NCI-H1694 treated with DMSO at 0.1 percent for 48 hours (cell line): Measurements from ENCODE around the gene TTLL12.

Source experiments
- DNase-seq: peaks from one replicate; lab custom pipeline; 2025; lab: John Stamatoyannopoulos, UW

Gene TTLL12

GRCh38 chr22:43213962-43214361 is 27.0 kb upstream of the TTLL12 start:
- DNase-seq, result no peak

DNA sequence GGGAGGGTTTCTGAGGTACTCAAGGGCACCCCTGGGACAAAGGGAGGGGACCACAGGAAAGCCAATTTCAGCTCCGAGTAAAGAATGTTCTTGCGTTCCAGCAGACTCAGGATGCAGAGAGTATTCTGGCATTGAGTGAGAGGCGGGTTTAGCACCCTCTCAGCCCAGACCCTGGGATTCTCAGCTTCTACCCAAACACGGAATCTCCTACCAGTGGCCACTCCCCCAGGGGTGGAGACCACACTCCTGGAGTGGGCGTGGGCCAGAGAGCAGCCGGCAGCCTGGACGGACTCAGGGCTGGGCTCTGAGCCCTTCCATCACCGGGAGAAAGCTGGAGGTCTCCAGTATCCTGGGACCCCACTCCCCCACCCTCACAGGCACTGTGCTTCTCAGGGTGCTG is 26.1 kb upstream of the TTLL12 start:
- DNase-seq, result no peak

DNA sequence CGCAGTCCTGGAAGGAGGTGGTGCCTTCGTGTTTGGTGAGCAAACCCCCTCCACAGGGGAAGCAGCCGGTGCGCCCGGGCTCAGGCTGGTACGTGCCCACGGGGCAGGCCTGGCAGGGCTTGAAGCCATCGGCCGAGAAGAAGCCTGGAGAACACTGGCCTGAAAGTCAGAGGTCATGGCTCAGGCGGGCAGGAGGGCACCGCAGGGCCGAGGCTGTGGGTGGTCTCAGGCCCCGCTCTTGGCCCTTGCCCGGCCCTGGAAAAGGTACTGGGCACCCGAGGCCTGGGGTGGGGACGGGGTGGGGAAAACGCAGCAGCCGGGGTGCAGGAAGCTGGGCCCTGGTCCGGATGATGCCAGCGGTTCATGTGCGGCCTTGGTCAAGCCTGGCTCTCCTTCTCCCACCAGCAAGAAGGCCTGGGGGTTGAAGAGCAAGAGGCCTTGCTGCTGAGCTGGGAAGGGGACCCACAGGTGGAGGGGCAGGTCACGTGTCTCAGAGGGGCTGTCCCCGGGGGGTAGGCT is 25.6 kb upstream of the TTLL12 start:
- DNase-seq, result no peak

- DNase-seq, result no peak
These were observed 25.1 kb upstream of the TTLL12 start for GRCh38 chr22:43211941-43212433.

GRCh38 chr22:43210631-43211515 is 23.9 kb upstream of the TTLL12 start:
- DNase-seq, result no peak

DNA sequence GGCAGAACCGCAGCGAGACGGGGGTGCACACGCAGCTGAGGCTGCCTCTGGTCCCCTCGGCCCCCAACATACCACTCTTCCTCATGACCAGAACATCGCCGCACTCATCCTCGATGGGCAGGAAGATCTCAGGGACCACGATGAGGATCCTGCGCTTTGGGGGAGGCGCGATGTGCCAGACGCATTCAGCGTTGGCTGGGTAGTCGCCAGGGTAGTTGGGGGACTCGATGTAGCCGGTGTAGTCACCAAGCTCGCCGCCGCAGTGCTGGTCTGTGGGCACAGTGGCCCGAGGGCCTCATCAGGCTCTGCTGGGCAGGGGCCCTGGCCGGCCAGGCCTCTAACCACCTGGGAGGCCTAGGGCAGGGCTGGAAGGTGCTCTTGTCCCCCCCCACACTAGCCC is 23.0 kb upstream of the TTLL12 start:
- no peak for DNase-seq

- no peak for DNase-seq
These were observed 22.6 kb upstream of the TTLL12 start for GRCh38 chr22:43209523-43209890.

GRCh38 chr22:43208703-43209522 is 22.0 kb upstream of the TTLL12 start:
- DNase-seq, result no peak

DNA sequence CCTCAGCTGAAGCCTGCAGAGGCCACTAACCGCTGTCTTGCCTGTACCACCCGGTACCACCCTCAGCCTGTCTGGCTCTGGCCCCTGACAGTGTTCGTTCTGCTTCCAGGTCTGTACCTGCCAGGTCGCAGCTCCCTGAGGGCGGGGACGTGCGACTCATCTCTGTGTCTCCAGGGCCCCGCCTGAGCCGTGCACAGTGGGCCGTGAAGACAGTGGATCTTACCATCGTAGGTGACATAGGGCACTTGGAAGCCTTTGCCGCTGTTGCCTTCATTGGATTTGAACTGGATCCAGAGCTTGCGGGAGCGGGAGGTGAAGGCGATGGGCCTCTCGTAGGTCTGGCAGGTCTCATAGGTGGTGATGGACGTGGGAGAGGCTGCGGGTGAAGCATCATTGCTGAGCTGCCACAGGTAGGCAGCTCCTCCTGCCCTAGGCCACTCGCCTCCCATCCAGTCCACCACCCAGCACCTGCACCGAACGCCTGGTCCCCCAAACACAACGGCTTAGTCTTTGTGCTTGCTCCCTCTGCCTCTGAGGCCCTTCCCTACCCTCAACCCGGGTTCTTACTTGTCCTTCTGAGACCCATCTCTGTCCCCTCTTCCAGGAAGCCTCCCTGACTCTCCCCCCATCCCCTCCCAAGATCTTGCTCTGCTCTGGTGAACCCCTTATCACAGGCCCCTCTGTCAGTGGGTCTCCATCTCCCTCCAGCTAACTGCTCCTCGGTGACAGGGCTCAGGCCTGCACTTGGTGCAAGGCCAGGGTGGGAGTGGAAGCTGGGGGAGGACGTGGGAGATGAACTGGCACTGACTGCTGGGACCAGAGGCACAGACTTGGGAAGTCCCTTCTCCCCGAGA is 21.1 kb upstream of the TTLL12 start:
- no peak for DNase-seq

GRCh38 chr22:43207386-43207785 is 20.5 kb upstream of the TTLL12 start:
- DNase-seq, result no peak

DNA sequence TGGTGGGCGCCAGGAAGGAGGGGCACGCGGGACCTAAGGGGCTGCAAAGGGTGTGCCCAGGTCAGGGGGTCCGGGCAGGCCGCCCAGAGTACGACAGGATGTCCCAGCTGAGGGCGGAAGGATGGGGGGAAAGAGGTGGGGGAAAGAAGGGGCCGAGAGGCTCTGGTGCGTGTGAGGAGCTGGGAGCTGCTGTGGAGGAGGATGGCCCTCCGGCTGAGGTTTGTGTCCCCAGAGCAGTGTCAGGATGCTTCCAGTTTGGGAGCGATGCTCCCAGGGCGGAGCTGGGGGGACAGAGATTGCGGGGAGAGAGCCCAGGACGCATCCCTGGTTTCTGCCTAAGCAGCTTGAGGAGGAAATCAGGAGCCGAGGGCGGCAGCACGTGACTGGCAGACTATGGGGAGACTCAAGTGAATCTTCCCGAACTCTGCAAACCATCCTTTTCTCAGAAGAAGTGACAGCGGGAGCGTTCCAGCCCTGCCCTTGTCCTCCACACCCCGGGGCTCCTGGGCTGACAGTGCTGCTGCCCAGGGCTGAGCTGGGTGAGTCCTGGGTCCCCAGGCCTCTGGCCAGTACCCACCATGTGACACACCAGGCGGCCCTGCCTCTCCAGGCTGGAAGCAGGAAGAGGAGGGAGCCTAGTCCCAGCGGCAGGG is 19.7 kb upstream of the TTLL12 start:
- no peak for DNase-seq

DNA sequence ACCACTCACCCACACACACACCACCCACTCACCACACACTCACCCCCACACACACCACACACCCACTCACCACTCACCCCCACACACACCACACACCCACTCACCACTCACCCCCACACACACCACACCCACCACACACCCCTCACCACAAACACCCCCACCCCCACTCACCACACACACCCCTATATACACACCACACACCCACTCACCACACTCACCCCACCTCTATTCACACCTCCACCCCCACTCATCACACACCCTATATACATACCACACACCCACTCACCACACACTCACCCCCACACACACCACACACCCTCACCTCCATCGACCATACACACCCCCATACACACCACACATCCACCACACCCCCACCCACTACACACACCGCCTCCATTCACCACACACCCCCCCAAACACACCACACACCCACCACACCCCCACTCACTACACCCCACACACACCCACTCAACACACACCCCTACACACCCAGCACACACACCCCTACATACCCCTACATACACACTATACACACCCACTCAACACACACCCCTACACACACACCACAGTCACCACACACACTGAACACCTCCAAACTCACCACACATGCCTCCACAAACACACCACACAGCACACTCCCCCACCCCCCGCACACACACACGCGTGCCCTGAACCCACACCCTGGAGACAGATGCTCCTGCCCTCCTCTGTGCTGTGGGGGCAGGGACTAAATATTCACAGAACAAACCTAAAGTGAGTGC is 19.0 kb upstream of the TTLL12 start:
- DNase-seq, result no peak

GRCh38 chr22:43205261-43205691 is 18.3 kb upstream of the TTLL12 start:
- no peak for DNase-seq

DNA sequence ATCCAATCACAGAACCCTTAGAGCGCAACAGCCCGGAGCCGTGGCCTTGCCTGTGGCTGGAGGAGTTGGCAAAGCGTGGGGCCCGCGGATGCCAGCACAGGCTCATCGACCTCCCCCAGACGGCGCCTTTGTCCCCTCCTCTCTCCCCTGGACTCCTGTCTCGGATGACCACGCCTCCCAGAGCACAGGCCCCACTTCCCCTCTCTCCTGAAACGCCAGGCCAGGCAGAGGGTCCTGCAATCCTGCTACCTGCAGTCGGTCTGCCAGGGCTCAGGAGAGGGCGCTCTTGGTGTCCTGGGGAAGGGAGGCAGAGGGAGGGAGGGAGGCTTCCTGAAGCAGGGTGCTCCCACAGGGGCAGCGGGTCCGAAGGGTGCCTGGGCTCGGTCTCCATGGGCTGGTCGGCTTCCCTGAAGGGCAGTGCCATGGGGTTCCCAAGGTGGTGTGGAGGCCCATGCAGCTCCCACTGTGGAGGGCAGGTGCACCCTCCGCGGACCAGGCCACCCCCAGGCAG is 16.6 kb upstream of the TTLL12 start:
- DNase-seq, result no peak

DNA sequence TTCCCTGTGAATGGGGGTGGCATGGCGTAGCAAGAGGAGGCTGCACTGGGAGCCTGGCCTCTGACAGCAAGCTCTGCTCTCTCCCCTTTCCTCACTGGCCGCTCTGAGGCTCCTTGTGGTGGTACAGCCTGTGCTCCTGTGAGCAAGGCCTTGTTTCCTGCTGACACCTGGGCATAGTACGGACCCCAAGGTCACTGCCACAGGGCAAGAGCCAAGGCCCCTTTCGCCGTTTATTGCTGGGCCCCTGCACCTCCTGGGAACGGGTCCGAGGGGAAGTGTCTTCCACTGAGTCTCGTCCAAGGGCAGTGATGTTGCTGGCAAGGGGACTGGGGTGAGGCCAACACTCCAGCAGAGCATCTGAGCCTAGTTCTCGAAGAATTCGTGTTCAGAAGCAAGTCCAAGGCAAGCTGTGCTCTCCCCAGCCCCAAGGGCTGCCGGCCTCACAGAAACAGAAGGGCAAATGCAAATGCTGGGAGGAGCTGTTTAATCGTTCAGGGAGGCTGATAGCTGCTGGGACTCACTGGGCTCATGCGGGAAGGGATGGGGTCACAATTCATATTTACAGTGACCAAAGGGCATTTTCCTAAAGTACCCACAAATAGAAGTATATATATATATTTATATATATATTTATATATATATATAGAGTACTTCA is 15.9 kb upstream of the TTLL12 start:
- no peak for DNase-seq

DNA sequence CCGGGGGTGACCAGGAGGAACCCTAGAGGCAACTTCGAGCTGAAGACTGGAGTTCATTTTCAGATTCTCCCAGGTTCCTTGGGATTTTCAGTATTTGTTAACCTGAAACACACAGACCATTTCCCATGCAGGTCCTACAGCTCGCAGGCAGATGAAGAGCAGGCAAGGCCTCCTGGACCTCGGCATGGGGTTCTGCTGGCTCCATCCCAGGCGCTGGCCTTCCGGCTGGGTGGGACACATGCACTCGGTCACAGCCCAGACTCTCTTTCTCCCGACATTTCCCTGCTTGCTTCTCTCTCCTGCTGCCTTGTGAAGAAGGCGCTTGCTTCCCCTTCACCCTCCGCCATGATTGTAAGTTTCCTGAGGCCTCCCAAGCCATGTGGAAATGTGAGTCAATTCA is 15.4 kb upstream of the TTLL12 start:
- no peak for DNase-seq

- DNase-seq, result no peak
These were observed 14.7 kb upstream of the TTLL12 start for GRCh38 chr22:43201486-43202219.

- no peak for DNase-seq
These were observed 13.6 kb upstream of the TTLL12 start for GRCh38 chr22:43200555-43200954.

DNA sequence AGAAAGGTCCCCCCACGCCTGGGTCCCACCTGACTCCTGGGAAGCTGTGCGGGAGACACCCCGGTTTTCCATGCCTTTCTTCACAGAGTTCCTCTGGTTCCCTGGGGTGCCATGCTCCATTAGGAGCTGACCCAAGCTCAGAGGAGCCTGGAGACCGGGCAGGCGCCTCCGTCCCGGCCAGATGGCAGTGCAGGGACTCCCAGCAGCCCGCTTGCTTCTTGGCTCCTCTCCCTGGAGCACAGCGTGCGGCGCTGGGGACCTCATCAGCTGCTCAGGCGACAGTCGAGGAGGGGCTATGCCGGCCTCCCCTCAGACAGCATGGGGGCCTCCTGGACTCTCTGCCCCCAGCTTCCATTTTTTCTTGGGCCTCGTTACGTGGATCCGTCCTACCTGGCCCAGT is 13.1 kb upstream of the TTLL12 start:
- DNase-seq, result no peak
